ENCODE results near the gene AMIGO2. TPM values are rescaled to one million over a fixed set of nuclear protein-coding genes. Genes with fewer than 3 reads are reported as not detected.

The AMIGO2 gene
- total RNA-seq, 1 donor from 2014 or later, result 2.3 TPM

DNA sequence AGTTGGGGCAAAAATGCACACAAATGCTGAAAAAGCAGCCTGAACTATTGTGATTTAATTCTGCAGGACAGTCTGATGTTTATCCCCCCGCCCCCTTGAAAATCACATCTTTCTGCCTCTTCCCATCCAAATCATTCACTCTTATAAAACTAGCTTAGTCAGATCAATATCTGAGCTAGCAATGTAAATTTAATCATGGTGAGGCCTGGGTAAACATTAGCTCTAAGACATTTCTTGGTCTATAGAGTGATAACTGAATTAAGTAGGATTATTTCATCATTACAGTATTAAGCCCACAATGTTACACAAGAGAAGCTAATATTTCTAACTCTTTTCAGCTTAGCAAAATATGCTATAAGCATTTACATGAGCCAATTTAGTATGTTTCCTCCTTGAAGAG lies 9.4 kb downstream of the AMIGO2 start:
- no peak for DNase-seq
- intact Hi-C loops (cut with micrococcal nuclease), result no loop called here

DNA sequence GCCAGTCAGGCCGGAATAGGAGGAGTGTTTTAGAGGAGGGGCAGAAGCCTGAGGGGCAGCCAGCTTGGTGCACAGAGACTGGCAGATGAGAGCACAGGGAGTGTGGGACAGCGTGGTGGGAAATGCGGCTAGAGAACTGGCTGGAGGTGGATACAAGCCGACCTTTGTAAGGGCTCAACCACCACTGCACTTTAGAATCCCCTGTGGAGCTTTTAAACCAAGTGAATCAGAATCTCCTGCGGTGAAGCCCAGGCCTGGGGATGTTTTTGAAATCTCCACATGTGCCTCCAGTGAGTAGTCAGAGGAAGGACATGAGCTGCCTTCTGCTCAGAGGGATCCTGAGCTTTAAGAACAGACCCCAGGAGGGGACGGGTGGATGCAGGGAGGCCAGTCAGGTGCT lies 11.2 kb downstream of the AMIGO2 start:
- TF ChIP-seq, protein P1, sequence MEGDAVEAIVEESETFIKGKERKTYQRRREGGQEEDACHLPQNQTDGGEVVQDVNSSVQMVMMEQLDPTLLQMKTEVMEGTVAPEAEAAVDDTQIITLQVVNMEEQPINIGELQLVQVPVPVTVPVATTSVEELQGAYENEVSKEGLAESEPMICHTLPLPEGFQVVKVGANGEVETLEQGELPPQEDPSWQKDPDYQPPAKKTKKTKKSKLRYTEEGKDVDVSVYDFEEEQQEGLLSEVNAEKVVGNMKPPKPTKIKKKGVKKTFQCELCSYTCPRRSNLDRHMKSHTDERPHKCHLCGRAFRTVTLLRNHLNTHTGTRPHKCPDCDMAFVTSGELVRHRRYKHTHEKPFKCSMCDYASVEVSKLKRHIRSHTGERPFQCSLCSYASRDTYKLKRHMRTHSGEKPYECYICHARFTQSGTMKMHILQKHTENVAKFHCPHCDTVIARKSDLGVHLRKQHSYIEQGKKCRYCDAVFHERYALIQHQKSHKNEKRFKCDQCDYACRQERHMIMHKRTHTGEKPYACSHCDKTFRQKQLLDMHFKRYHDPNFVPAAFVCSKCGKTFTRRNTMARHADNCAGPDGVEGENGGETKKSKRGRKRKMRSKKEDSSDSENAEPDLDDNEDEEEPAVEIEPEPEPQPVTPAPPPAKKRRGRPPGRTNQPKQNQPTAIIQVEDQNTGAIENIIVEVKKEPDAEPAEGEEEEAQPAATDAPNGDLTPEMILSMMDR (IDR thresholded peaks at IDR 0.05; ENCODE audit: borderline replicate concordance), result no peak
- no peaks in the 10 kb centered on the region for H3K27me3 ChIP-seq (ENCODE audit: low read depth)

More for the DNA sequence above, 9.4 kb downstream of the AMIGO2 start:
- H3K36me3 ChIP-seq, result no peaks in the 10 kb centered on the region
- H3K27me3 ChIP-seq (ENCODE audit: low read depth), result peaks cover 7% of the 10 kb centered on the region
- no peak overlapping the region for H3K4me3 ChIP-seq
- H3K9me3 ChIP-seq (replicated peaks), result no peaks in the 10 kb centered on the region
- peaks cover 7% of the 10 kb centered on the region for H3K4me1 ChIP-seq
- TF ChIP-seq, protein P1 (IDR thresholded peaks at IDR 0.05; ENCODE audit: borderline replicate concordance), result no peak
- no peak overlapping the region for H3K27ac ChIP-seq (replicated peaks)

DNA sequence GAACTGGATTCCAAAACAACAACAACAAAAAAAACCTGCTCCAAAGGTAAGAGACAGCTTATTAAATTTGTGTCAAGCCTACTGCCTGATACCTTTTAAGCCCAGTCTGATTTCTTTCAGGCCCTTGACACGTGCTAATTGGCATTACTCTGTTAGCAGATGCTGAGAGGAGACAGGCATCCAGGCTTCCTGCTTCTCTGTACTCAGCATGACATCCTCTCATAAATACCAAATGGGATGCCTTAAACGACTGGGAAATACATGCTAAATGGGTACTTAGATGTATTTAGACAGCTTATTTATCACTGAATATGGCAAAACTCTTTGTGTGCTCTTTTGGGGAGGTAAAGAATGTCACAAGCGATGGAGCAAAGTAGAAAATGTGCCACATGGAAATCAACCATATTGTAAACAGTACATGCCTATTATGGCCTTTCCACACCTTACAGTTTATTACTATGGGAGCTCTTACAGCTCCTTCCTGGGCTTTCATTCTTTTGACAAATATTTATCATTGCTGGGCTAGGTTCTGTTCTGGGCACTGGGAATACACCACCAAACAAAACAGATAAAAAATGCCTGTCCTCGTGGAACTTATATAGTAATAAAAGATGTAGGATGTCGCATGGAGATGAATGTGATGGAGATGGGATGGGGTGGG lies 11.9 kb downstream of the AMIGO2 start:
- H3K27ac ChIP-seq (replicated peaks), result no peak overlapping the region
- no peaks in the 10 kb centered on the region for H3K36me3 ChIP-seq
- DNase-seq, result no peak
- intact Hi-C loops (cut with micrococcal nuclease), result no loop called here
- H3K4me3 ChIP-seq, result no peak overlapping the region
- TF ChIP-seq, protein P1 (IDR thresholded peaks at IDR 0.05; ENCODE audit: borderline replicate concordance), result no peak
- H3K4me1 ChIP-seq, result peaks cover 7% of the 10 kb centered on the region
- no peaks in the 10 kb centered on the region for H3K9me3 ChIP-seq (replicated peaks)
- no peaks in the 10 kb centered on the region for H3K27me3 ChIP-seq (ENCODE audit: low read depth)

More for the DNA sequence above, 11.2 kb downstream of the AMIGO2 start:
- H3K27ac ChIP-seq (replicated peaks), result no peak overlapping the region
- H3K4me3 ChIP-seq, result no peak overlapping the region
- H3K4me1 ChIP-seq, result peaks cover 7% of the 10 kb centered on the region
- intact Hi-C loops (cut with micrococcal nuclease), result no loop called here
- no peak for DNase-seq
- no peaks in the 10 kb centered on the region for H3K9me3 ChIP-seq (replicated peaks)
- H3K36me3 ChIP-seq, result no peaks in the 10 kb centered on the region

DNA sequence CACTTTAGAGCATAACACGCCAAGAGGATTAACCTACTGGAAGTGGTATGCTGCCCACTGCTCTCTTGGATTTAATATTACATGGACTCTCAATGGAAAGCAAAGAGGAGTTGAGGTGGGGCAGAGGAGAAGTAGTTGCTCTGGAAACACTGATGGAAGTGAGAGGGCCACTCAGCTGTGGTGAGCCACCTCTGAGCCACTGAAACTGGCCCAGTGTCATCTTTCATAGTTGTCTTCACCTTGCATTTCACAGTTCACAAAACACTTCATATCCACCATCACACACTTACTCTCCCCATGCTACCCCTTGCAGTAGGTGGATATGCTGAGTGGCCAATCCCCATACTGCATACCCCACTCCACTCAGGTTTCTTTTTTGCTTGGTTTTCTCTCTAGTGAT lies 12.6 kb downstream of the AMIGO2 start:
- H3K4me1 ChIP-seq, result peaks cover 7% of the 10 kb centered on the region
- no peaks in the 10 kb centered on the region for H3K9me3 ChIP-seq (replicated peaks)
- H3K4me3 ChIP-seq, result no peak overlapping the region
- TF ChIP-seq, protein P1 (IDR thresholded peaks at IDR 0.05; ENCODE audit: borderline replicate concordance), result no peak
- no peak overlapping the region for H3K27ac ChIP-seq (replicated peaks)
- intact Hi-C loops (cut with micrococcal nuclease), result no loop called here
- H3K27me3 ChIP-seq (ENCODE audit: low read depth), result no peaks in the 10 kb centered on the region
- no peak for DNase-seq
- H3K36me3 ChIP-seq, result no peaks in the 10 kb centered on the region

DNA sequence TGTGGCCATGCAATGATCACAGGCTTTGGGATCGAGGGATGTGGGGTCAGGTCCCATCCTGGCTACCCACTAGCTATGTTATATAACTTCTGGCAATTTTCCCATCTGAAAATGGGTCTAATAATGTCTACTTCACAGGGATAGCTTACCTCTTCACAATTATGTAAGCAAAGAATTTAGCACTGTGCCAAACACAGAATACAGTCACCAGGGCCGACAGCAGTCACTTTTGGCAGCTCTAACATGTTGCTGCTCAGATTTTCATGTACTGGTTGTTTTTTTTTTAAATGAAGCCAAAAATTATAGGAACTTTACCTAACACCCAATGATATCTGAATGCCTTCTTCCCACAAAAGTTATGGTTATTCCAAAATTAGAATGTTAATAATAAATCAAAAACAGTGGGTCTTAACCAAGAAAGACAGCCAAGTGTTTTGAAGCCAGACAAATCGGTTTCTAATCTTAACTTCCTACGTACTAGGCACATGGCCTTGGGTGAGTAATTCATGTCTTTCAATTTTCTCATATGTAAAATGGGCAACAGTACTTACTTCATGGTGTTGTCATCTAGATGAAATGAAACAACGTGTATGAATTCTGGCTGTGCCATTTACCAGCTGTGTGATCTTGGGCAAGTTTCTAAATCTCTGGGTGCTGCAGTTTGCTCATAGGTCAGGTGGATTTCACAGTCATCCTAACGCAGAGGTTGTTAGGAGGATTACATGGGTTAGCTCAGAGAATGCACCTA lies 13.3 kb downstream of the AMIGO2 start:
- no peak for DNase-seq
- Histone ChIP-seq H3K4me3 (no peak overlapping the region), H3K27me3 (ENCODE audit: low read depth) (no peaks in the 10 kb centered on the region), H3K4me1 (peaks cover 7% of the 10 kb centered on the region), H3K27ac (replicated peaks) (no peak overlapping the region), H3K36me3 (no peaks in the 10 kb centered on the region), H3K9me3 (replicated peaks) (no peaks in the 10 kb centered on the region)
- intact Hi-C loops (cut with micrococcal nuclease), result no loop called here
- TF ChIP-seq, protein P1 (IDR thresholded peaks at IDR 0.05; ENCODE audit: borderline replicate concordance), result no peak
